Left lung (tissue), 10 donors: ENCODE results near the gene GPR173. TPM values are rescaled to one million over a fixed set of nuclear protein-coding genes. Genes with fewer than 3 reads are reported as not detected.
A peak's percentile ranks its signal among the peaks of the same experiment; 100 is the strongest.

Source experiments
- ATAC-seq: fragments of 200-7000 bp; cut with Tn5 transposase; one replicate; pipeline ENCODE4 v1.9.1; 2020; ENCODE audit warnings: moderate library complexity
- DNase-seq, 4 donors: peaks; one replicate each; pipeline ENCODE4 v3.0.0-alpha.2; 2013 to 2020
- H3K27ac ChIP-seq, 2 donors: fragments of 200-600 bp; sonication (generic) in 1 of 2; one replicate each; pipeline versions ENCODE4 v1.5.0 to v1.8.0; 2020 to 2021
- H3K27me3 ChIP-seq, 2 donors: fragments of 200-600 bp; sonication (generic) in 1 of 2; one replicate each; pipeline versions ENCODE4 v1.5.0 to v1.8.0; 2020 to 2021
- H3K36me3 ChIP-seq, 2 donors: fragments of 200-600 bp; sonication (generic) in 1 of 2; one replicate each; pipeline versions ENCODE4 v1.5.0 to v1.8.0; 2020 to 2021
- H3K4me1 ChIP-seq, 2 donors: fragments of 200-600 bp; one replicate each; pipeline ENCODE4 v1.8.0; 2021
- H3K4me3 ChIP-seq, 2 donors: fragments of 200-600 bp; sonication (generic) in 1 of 2; one replicate each; pipeline versions ENCODE4 v1.5.0 to v1.8.0; 2020 to 2021; ENCODE audit warnings: mild to moderate bottlenecking in 1 of 2
- H3K9me3 ChIP-seq, 2 donors: fragments of 200-600 bp; sonication (generic) in 1 of 2; one replicate each; pipeline versions ENCODE4 v1.5.0 to v1.8.0; 2020 to 2021
- CTCF ChIP-seq, 2 donors: fragments of 200-600 bp; sonication (generic) in 1 of 2; IDR thresholded peaks; one replicate each; pipeline versions ENCODE4 v1.5.0 to v1.8.0; 2021; ENCODE audit warnings: antibody characterized with exemption in 2 of 2
- intact Hi-C, 2 donors: fragments of 100-400 bp; cut with DNase I; formaldehyde crosslinking; loops; one replicate each; pipeline versions ENCODE4 v1.11.2 to v1.14.2; 2022
- polyA plus RNA-seq, 6 donors: library from polyadenylated mRNA; unstranded; fragments of 120-200 nt; gene quantifications; one replicate each; pipeline ENCODE4 v1.2.1, GENCODE V29; 2013; ENCODE audit not compliant: insufficient read length in 6 of 6
- total RNA-seq, 2 donors: library from RNA; stranded (reverse); fragmentation: NEBNext Ultra II Directional; extraction: Animal tissue kit (Norgen Biotek cat#: 25700); gene quantifications; one replicate each; pipeline ENCODE4 v1.2.1, GENCODE V29; 2021
- donor health status: DM: no; HTN: yes; CAD: no.
- donor health status: DM: no; HTN: no; CAD: no.

The GPR173 gene
- total and polyA plus RNA-seq, 8 donors, result 2.0 to 19.8 (median 14.5) TPM

DNA sequence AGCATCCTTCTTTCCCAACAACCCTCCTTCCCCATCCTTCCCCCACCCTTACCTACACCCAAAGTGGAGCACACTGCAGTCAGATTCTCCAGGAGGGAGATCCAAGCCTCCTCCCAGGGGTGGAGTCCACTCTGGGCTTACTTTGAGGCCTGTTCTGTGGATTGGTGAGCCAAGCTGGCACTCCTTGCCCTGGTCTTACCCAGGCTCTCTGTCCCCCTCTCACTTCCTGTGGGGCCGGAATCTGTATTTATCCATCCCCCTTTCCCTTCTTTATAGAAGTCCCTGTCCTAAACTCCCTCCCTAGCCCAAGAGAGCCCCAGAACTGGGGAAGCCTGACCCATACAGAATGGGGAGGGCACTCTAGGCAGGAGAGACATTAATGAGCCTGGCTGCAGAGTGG lies 30.4 kb downstream of the GPR173 start:
- no peak for ATAC-seq
- Histone ChIP-seq H3K9me3 (no peaks in the 10 kb centered on the region), H3K36me3 (no peaks in the 10 kb centered on the region), H3K4me3 (no peak overlapping the region), H3K27ac (no peak overlapping the region), H3K27me3 (no peaks in the 10 kb centered on the region), H3K4me1 (no peaks in the 10 kb centered on the region)
- intact Hi-C loops, result no loop called here
- TF ChIP-seq CTCF (IDR thresholded peaks at IDR 0.05), result no peak
- no peak for DNase-seq

DNA sequence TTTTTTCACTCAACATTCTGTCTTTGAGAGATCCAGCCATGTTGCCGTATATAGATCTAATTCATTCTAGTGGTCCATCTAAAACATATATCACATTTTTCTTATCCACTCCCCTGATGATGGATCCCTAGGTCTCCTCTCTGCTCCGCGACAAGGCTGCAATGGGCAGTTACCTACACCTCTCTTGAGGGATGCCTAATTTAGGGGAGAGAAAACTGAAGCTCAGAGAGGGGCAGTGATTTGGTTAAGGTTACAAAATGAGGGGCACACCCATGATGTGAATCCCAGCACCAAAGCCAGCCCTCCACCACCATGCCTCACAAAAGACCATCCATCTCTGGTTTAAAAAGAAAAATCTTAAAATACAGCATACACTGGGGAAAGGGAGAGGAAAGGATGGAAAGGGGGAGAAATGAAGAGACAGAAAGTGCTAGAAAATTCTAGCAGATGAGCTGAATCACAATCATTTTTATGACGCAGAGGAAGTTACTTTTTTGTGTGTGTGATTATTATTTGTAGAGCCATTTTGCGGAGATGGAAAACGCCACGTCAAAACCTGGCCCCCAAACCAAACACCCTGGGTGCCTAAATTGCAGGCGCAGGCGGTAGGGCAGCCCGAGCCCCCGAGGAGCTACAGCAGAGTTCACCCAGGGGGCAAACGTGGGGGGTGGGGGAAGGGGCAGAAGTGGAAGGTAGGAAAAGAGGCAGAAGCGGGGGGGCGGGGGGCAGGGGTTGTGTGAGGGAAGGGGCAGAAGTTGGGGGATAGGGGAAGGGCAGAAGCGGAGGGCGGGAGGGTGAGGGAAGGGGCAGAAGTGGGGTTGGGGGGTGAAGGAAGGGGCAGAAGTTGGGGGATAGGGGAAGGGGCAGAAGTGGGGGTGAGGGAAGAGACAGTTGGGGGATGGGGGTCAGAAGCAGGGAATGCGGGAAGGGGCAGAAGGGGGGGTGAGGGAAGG lies 32.3 kb downstream of the GPR173 start:
- no peak for ATAC-seq
- Histone ChIP-seq H3K4me1 (no peaks in the 10 kb centered on the region), H3K27ac (peak overlapping the region in 1 of 2 donors; percentile 59), H3K4me3 (peak overlapping the region in 1 of 2 donors; percentile 61), H3K27me3 (no peaks in the 10 kb centered on the region), H3K9me3 (no peaks in the 10 kb centered on the region), H3K36me3 (peaks cover 0 to 7% of the 10 kb centered on the region in 2 donors)
- DNase-seq, result no peak
- TF ChIP-seq CTCF (IDR thresholded peaks at IDR 0.05), result no peak
- intact Hi-C loops, result no loop called here

DNA sequence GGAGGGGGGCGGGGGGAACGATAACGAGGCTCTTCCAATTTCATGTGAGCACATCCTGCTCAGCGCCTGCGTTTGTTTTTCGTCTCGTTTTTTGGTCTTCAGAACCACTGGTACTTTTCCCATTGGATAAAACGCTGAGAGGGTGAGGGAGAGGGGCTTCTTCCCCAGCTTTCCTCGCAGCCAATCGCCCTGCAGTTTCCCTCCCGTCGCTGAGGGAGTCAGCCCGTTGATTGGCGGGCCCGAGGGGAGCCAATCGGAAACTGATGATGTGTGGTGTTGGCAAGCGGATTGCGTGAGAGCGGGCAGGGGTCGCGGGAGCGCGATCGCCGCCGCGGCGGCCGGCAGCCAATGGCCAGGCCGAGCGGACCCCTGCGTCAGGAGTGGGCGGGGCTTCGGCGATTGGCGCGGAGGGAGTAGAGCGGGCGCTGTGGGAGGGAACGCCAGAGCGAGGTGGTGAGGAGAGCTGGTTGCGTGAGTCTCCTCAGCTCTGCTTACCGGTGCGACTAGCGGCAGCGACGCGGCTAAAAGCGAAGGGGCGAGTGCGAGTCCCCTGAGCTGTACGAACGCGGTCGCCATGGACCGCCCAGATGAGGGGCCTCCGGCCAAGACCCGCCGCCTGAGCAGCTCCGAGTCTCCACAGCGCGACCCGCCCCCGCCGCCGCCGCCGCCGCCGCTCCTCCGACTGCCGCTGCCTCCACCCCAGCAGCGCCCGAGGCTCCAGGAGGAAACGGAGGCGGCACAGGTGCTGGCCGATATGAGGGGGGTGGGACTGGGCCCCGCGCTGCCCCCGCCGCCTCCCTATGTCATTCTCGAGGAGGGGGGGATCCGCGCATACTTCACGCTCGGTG lies 33.6 kb downstream of the GPR173 start, which contains the start of gene TSPYL2:
Gene TSPYL2 (plus strand): TSS at position 443 of the 848 bp plus-strand sequence. CDS start 132 bp downstream, at position 575.
- peak within 1 kb of the TSS; percentile 53 to 61 for H3K4me3 ChIP-seq
- H3K36me3 ChIP-seq, result peaks cover 0 to 9% of the 10 kb centered on the region in 2 donors
- DNase-seq, result peak; percentile 88 to 97 (median 93)
- no peaks in the 10 kb centered on the region for H3K27me3 ChIP-seq
- ATAC-seq, result peak; percentile 98
- intact Hi-C loops, result no loop called here
- TF ChIP-seq CTCF (IDR thresholded peaks at IDR 0.05), result no peak
- H3K4me1 ChIP-seq, result no peaks in the 10 kb centered on the region
- H3K27ac ChIP-seq, result peak within 1 kb of the TSS; percentile 73 to 76
- H3K9me3 ChIP-seq, result no peaks in the 10 kb centered on the region

GRCh38 chrX:53082773-53083616 lies 34.4 kb downstream of the GPR173 start:
- H3K27ac ChIP-seq, result peak overlapping the region; percentile 73 to 76
- peaks cover 0 to 9% of the 10 kb centered on the region in 2 donors for H3K36me3 ChIP-seq
- H3K9me3 ChIP-seq, result no peaks in the 10 kb centered on the region
- intact Hi-C loops, result no loop called here
- H3K4me3 ChIP-seq, result peak overlapping the region; percentile 53 to 61
- ATAC-seq (no peak), DNase-seq (peak in 1 of 4 donors; percentile 75)
- no peak for TF ChIP-seq CTCF (IDR thresholded peaks at IDR 0.05)
- no peaks in the 10 kb centered on the region for H3K27me3 ChIP-seq
- peaks cover 0 to under 1% of the 10 kb centered on the region in 2 donors for H3K4me1 ChIP-seq
